Measurements from ENCODE around the gene DEGS2. TPM values are rescaled to one million over a fixed set of nuclear protein-coding genes. Genes with fewer than 3 reads are reported as not detected.

The DEGS2 gene
- total RNA-seq, 1 experiment from 2014 or later = 1.8 TPM

- no peak overlapping the region for H2AFZ ChIP-seq (ENCODE audit: low read depth, low read length, poor library complexity, severe bottlenecking)
- DNase-seq (ENCODE audit: low read depth, low spot score) (no peak), ATAC-seq (no peak)
- H4K20me1 ChIP-seq (ENCODE audit: insufficient read depth) = no peaks in the 10 kb centered on the region
- H3K9me2 ChIP-seq (ENCODE audit: insufficient read depth) = no peaks in the 10 kb centered on the region
- TF ChIP-seq SRF (IDR thresholded peaks at IDR 0.05; ENCODE audit: low read depth) (no peak), EZH2 (IDR thresholded peaks at IDR 0.05) (no peak), ELF1 (IDR thresholded peaks at IDR 0.05; ENCODE audit: borderline replicate concordance, low read depth) (no peak), CBX3 (IDR thresholded peaks at IDR 0.05; ENCODE audit: low read depth) (no peak), REST (IDR thresholded peaks at IDR 0.05; ENCODE audit: low read depth) (no peak), ZNF274 (IDR thresholded peaks at IDR 0.05; ENCODE audit: low read depth, low read length) (no peak), SP1 (IDR thresholded peaks at IDR 0.05; ENCODE audit: low read depth) (no peak)
- H3K27me3 ChIP-seq (ENCODE audit: insufficient read depth, low read length) = no peaks in the 10 kb centered on the region
- H3K4me2 ChIP-seq (ENCODE audit: low read length) = no peak overlapping the region
- no peaks in the 10 kb centered on the region for H3K9me3 ChIP-seq (ENCODE audit: control insufficient read depth in 1 of 2, insufficient read depth in 1 of 2, low read depth in 1 of 2, low read length in 2 of 2)
- RAD21 ChIA-PET (ENCODE audit: low non-redundant PET in 1 of 2, low total read pairs in 2 of 2, uncharacterized antibody in 2 of 2, unreplicated experiment in 2 of 2) = no interaction called here
- POLR2A ChIA-PET = no interaction called here
- no peaks in the 10 kb centered on the region for H3K4me1 ChIP-seq (ENCODE audit: control insufficient read depth in 1 of 2, insufficient read depth in 2 of 2, low read length in 2 of 2)
- no peak overlapping the region for H3K27ac ChIP-seq (ENCODE audit: low read depth, low read length)
- no peaks in the 10 kb centered on the region for H3K36me3 ChIP-seq (ENCODE audit: control insufficient read depth in 1 of 2, insufficient read depth in 2 of 2, low read length in 2 of 2)
- H3K9ac ChIP-seq (ENCODE audit: low read length) = no peak overlapping the region
- CTCF ChIA-PET = no interaction called here
- no TSS peak for BruUV-seq (replicated peaks)
- intact Hi-C loops (cut with micrococcal nuclease) = no loop called here
- H3K4me3 ChIP-seq (replicated peaks in 1 of 2; ENCODE audit: low read depth in 1 of 2, low read length in 2 of 2) = no peak overlapping the region
- H3K79me2 ChIP-seq (ENCODE audit: insufficient read depth, low read length) = no peaks in the 10 kb centered on the region
Measured at GRCh38 chr14:100117026-100117425, 42.4 kb downstream of the DEGS2 start.

GRCh38 chr14:100116134-100116533 lies 43.3 kb downstream of the DEGS2 start:
- POLR2A ChIA-PET = no interaction called here
- DNase-seq (ENCODE audit: low read depth, low spot score) = no peak
- H3K4me3 ChIP-seq (replicated peaks in 1 of 2; ENCODE audit: low read depth in 1 of 2, low read length in 2 of 2) = no peak overlapping the region
- H3K9me2 ChIP-seq (ENCODE audit: insufficient read depth) = no peaks in the 10 kb centered on the region
- H4K20me1 ChIP-seq (ENCODE audit: insufficient read depth) = no peaks in the 10 kb centered on the region
- H3K9ac ChIP-seq (ENCODE audit: low read length) = no peak overlapping the region
- no peaks in the 10 kb centered on the region for H3K36me3 ChIP-seq (ENCODE audit: control insufficient read depth in 1 of 2, insufficient read depth in 2 of 2, low read length in 2 of 2)
- H2AFZ ChIP-seq (ENCODE audit: low read depth, low read length, poor library complexity, severe bottlenecking) = no peak overlapping the region
- H3K9me3 ChIP-seq (ENCODE audit: control insufficient read depth in 1 of 2, insufficient read depth in 1 of 2, low read depth in 1 of 2, low read length in 2 of 2) = no peaks in the 10 kb centered on the region
- no peak for ATAC-seq
- no peaks in the 10 kb centered on the region for H3K79me2 ChIP-seq (ENCODE audit: insufficient read depth, low read length)
- RAD21 ChIA-PET (ENCODE audit: low non-redundant PET in 1 of 2, low total read pairs in 2 of 2, uncharacterized antibody in 2 of 2, unreplicated experiment in 2 of 2) = no interaction called here
- H3K27me3 ChIP-seq (ENCODE audit: insufficient read depth, low read length) = no peaks in the 10 kb centered on the region
- CTCF ChIA-PET = interaction anchor here (1.2 kb wide), 1 partner anchor 12 kb away, joined by 3 read pairs; no protein-coding TSS in a partner anchor
- H3K27ac ChIP-seq (ENCODE audit: low read depth, low read length) = no peak overlapping the region
- no peak overlapping the region for H3K4me2 ChIP-seq (ENCODE audit: low read length)
- H3K4me1 ChIP-seq (ENCODE audit: control insufficient read depth in 1 of 2, insufficient read depth in 2 of 2, low read length in 2 of 2) = no peaks in the 10 kb centered on the region
- no TSS peak for BruUV-seq (replicated peaks)
- intact Hi-C loops (cut with micrococcal nuclease) = no loop called here
- TF ChIP-seq CBX3 (IDR thresholded peaks at IDR 0.05; ENCODE audit: low read depth) (no peak), ZBTB33 (IDR thresholded peaks at IDR 0.05; ENCODE audit: extremely low read depth, insufficient replicate concordance, low read length) (no peak), TCF7L2 (IDR thresholded peaks at IDR 0.05; ENCODE audit: borderline replicate concordance, extremely low read depth, insufficient read depth, insufficient read length) (no peak), YY1 (IDR thresholded peaks at IDR 0.05; ENCODE audit: extremely low read depth, insufficient replicate concordance, low read depth, low read length) (no peak), RAD21 (IDR thresholded peaks at IDR 0.05; ENCODE audit: low read depth) (no peak), ATF3 (IDR thresholded peaks at IDR 0.05) (no peak), CEBPB (IDR thresholded peaks at IDR 0.05; ENCODE audit: low read depth) (no peak), ZFX (IDR thresholded peaks at IDR 0.05) (no peak)
